GM12878 (cell line): Measurements from ENCODE around the gene OPA1. TPM values are rescaled to one million over a fixed set of nuclear protein-coding genes. Genes with fewer than 3 reads are reported as not detected.

Experiments used
- ATAC-seq: fragments of 200-7000 bp; cut with Tn5 transposase; 3 replicates; pipeline ENCODE4 v1.9.1; 2020; ENCODE audit warnings: mild to moderate bottlenecking, moderate library complexity
- BruUV-seq: library from RNA; stranded (reverse); fragments of 400-500 nt; replicated peaks from 2 replicates; lab custom pipeline; 2021; lab: Mats Ljungman, UMichigan
- CTCF ChIA-PET: fragments of 300-600 bp; sonication (Branson Sonifier 250); formaldehyde crosslinking; extraction: SDS; loops from one replicate; lab custom pipeline; 2021; ENCODE audit warnings: inconsistent platforms; lab: Yijun Ruan, JAX
- POLR2A ChIA-PET: fragments of 350-600 bp; formaldehyde crosslinking; extraction: SDS; loops from one replicate; lab custom pipeline; 2021; ENCODE audit warnings: inconsistent platforms; lab: Charles Lee
- RAD21 ChIA-PET: fragments of 300-600 bp; sonication (Branson Sonifier 250); formaldehyde crosslinking; loops from one replicate; lab custom pipeline; 2023; ENCODE audit warnings: antibody characterized with exemption; ENCODE audit not compliant: unreplicated experiment; lab: Charles Lee
- SMC1A ChIA-PET: fragments of 300-600 bp; sonication (Branson Sonifier 250); formaldehyde crosslinking; loops from one replicate; lab custom pipeline; 2023; ENCODE audit not compliant: unreplicated experiment, uncharacterized antibody; lab: Charles Lee
- DNase-seq: peaks from one replicate; pipeline ENCODE4 v3.0.0-alpha.2; 2011; ENCODE audit warnings: low read depth, low spot score
- FAIRE-seq: peaks from 3 replicates; lab custom pipeline; 2011; peaks lifted over from hg19 to GRCh38; lab: Jason Lieb, UNC
- H2AFZ ChIP-seq: 2 replicates; pipeline ENCODE4 v1.6.0; 2011; ENCODE audit warnings: low read depth, low read length, control low read depth; ENCODE audit not compliant: control insufficient read depth
- H3K27ac ChIP-seq: 2 replicates; pipeline ENCODE4 v1.5.1; 2011; ENCODE audit warnings: control low read depth; ENCODE audit not compliant: control insufficient read depth, insufficient read depth
- H3K27me3 ChIP-seq, 2 experiments: replicated peaks in 1 of 2; 2 replicates each; pipeline versions ENCODE4 v1.6.0 to v1.6.1; 2011; ENCODE audit warnings: low read length in 1 of 2; ENCODE audit not compliant: control insufficient read depth in 2 of 2, insufficient read depth in 2 of 2
- H3K36me3 ChIP-seq, 2 experiments: 2 replicates each; pipeline ENCODE4 v1.5.1; 2011; ENCODE audit warnings: low read length in 1 of 2; ENCODE audit not compliant: control insufficient read depth in 2 of 2, insufficient read depth in 2 of 2
- H3K4me1 ChIP-seq: 2 replicates; pipeline ENCODE4 v1.6.1; 2011; ENCODE audit warnings: mild to moderate bottlenecking, low read length, moderate library complexity, mixed read lengths; ENCODE audit not compliant: control insufficient read depth, insufficient read depth
- H3K4me2 ChIP-seq: 2 replicates; pipeline ENCODE4 v1.6.0; 2011; ENCODE audit warnings: control low read depth; ENCODE audit not compliant: control insufficient read depth, insufficient read depth
- H3K4me3 ChIP-seq: fragments of 200-600 bp; sonication (generic); 2 replicates; pipeline ENCODE4 v1.5.1; 2016
- H3K79me2 ChIP-seq: 2 replicates; pipeline ENCODE4 v1.6.0; 2011; ENCODE audit warnings: low read length; ENCODE audit not compliant: control insufficient read depth, insufficient read depth
- H3K9ac ChIP-seq: 2 replicates; pipeline ENCODE4 v1.8.0; 2011; ENCODE audit warnings: low read length, control low read depth, mixed read lengths; ENCODE audit not compliant: control insufficient read depth, insufficient read depth
- H3K9me3 ChIP-seq: replicated peaks from 3 replicates; pipeline ENCODE4 v1.5.1; 2011; ENCODE audit warnings: mild to moderate bottlenecking, low read length; ENCODE audit not compliant: control insufficient read depth, insufficient read depth
- H4K20me1 ChIP-seq: 2 replicates; pipeline ENCODE4 v1.6.0; 2011; ENCODE audit not compliant: control insufficient read depth, insufficient read depth
- BRCA1 ChIP-seq: IDR thresholded peaks from 2 replicates; pipeline ENCODE4 v1.6.1; 2011; ENCODE audit warnings: low read depth, low read length, improper control_type of control experiment
- HDGF ChIP-seq: fragments of 450-650 bp; IDR thresholded peaks from 2 replicates; pipeline ENCODE4 v1.6.1; 2016; ENCODE audit warnings: antibody characterized with exemption
- JUND ChIP-seq: IDR thresholded peaks from 2 replicates; pipeline ENCODE4 v1.6.1; 2012; ENCODE audit warnings: low read depth, mild to moderate bottlenecking, low read length, improper control_type of control experiment, moderate library complexity
- KLF5 ChIP-seq: fragments of 450-650 bp; IDR thresholded peaks from 2 replicates; pipeline ENCODE4 v1.6.1; 2014; ENCODE audit warnings: mild to moderate bottlenecking; ENCODE audit not compliant: partially characterized antibody
- PAX5 ChIP-seq: IDR thresholded peaks from 2 replicates; pipeline ENCODE4 v1.6.1; 2011; ENCODE audit warnings: low read depth, low read length, borderline replicate concordance
- PML ChIP-seq: IDR thresholded peaks from 2 replicates; pipeline ENCODE4 v1.6.1; 2012; ENCODE audit warnings: low read length, inconsistent platforms
- RAD21 ChIP-seq: IDR thresholded peaks from 2 replicates; pipeline ENCODE4 v1.6.1; 2011; ENCODE audit warnings: mild to moderate bottlenecking, low read depth, low read length, moderate library complexity; ENCODE audit not compliant: insufficient read depth
- RAD51 ChIP-seq: fragments of 450-650 bp; IDR thresholded peaks from 2 replicates; pipeline ENCODE4 v1.6.1; 2016; ENCODE audit warnings: moderate library complexity, mild to moderate bottlenecking, inconsistent platforms
- RB1 ChIP-seq: fragments of 450-650 bp; formaldehyde crosslinking; IDR thresholded peaks from 2 replicates; pipeline ENCODE4 v1.6.1; 2017; ENCODE audit warnings: mild to moderate bottlenecking, borderline replicate concordance
- RFX5 ChIP-seq: IDR thresholded peaks from 2 replicates; pipeline ENCODE4 v1.6.1; 2011; ENCODE audit warnings: low read depth, low read length, improper control_type of control experiment
- SIN3A ChIP-seq: IDR thresholded peaks from 2 replicates; pipeline ENCODE4 v1.6.1; 2012; ENCODE audit warnings: low read depth, low read length, improper control_type of control experiment
- SPI1 ChIP-seq: IDR thresholded peaks from 2 replicates; pipeline ENCODE4 v1.6.1; 2011; ENCODE audit warnings: low read depth, mild to moderate bottlenecking, low read length, moderate library complexity, borderline replicate concordance; ENCODE audit not compliant: insufficient read depth
- SREBF1 ChIP-seq: IDR thresholded peaks from 2 replicates; pipeline ENCODE4 v1.6.1; 2012; ENCODE audit warnings: mild to moderate bottlenecking, low read length
- STAT3 ChIP-seq: IDR thresholded peaks from 2 replicates; pipeline ENCODE4 v1.6.1; 2011; ENCODE audit warnings: low read depth, low read length, improper control_type of control experiment
- TCF12 ChIP-seq: IDR thresholded peaks from 2 replicates; pipeline ENCODE4 v1.6.1; 2011; ENCODE audit warnings: low read depth, mild to moderate bottlenecking, low read length
- USF2 ChIP-seq: IDR thresholded peaks from 2 replicates; pipeline ENCODE4 v1.6.1; 2011; ENCODE audit warnings: low read depth, low read length, improper control_type of control experiment, borderline replicate concordance
- ZNF24 ChIP-seq: fragments of 450-650 bp; IDR thresholded peaks from 2 replicates; pipeline ENCODE4 v1.6.1; 2017; ENCODE audit warnings: antibody characterized with exemption, mild to moderate bottlenecking
- ZNF274 ChIP-seq: IDR thresholded peaks from one replicate; pipeline ENCODE4 v1.8.0; 2011; ENCODE audit not compliant: insufficient read length, insufficient read depth
- WGBS: methylation state at CpG from one replicate; pipeline ENCODE4 v1.1.6; 2016; ENCODE audit warnings: low lambda C conversion rate; ENCODE audit not compliant: insufficient replicate concordance, insufficient coverage; ENCODE audit errors: missing lambda C conversion rate; 5-methylcytosine and 5-hydroxymethylcytosine counted together
- in situ Hi-C: fragments of 300-500 bp; cut with MboI; formaldehyde crosslinking; loops from 9 replicates; pipeline ENCODE4 v1.14.3; 2018; ENCODE audit warnings: mixed read lengths
- intact Hi-C: fragments of 100-400 bp; cut with micrococcal nuclease; formaldehyde crosslinking; loops from one replicate; pipeline ENCODE4 v1.14.2; 2022; ENCODE audit not compliant: unreplicated experiment
- polyA plus RNA-seq, 11 experiments: library from polyadenylated mRNA; depleted of rRNA in 4 of 11; unstranded in 6 of 11; stranded (reverse) in 5 of 11; fragments of >200 nt; fragmentation: Nextera tagmentation in 4 of 11; fragmentation: Illumina TruSeq in 1 of 11; extraction: Ambion mirVana in 4 of 11; extraction: Trizol in 1 of 11; gene quantifications; 1 replicate in 1 of 11; 2 replicates in 10 of 11; pipeline versions ENCODE4 v1.2.1 to v1.2.3, GENCODE V29; 2011 to 2016; ENCODE audit warnings: inconsistent platforms in 2 of 11, missing spikeins in 2 of 11, low read depth in 1 of 11
- total RNA-seq, 4 experiments: library from RNA; depleted of rRNA in 3 of 4; stranded (reverse); fragments of >200 nt in 3 of 4; fragmentation: Illumina TruSeq in 1 of 4; extraction: Trizol in 1 of 4; gene quantifications; 2 replicates each; pipeline versions ENCODE4 v1.2.1 to v1.2.3, GENCODE V29; 2013 to 2021
- TF ChIP-seq, protein P1 (sequence below): fragments of 450-650 bp; IDR thresholded peaks from 2 replicates; pipeline ENCODE4 v1.6.1; 2014; ENCODE audit warnings: mild to moderate bottlenecking
- TF ChIP-seq, protein P2 (sequence below): fragments of 450-650 bp; IDR thresholded peaks from 2 replicates; pipeline ENCODE4 v1.6.1; 2018; ENCODE audit warnings: mild to moderate bottlenecking, low read depth, moderate library complexity; ENCODE audit not compliant: partially characterized antibody

Gene OPA1
- total and polyA plus RNA-seq, 10 of the 15 experiments (the other 5 are each of a cell fraction or from before 2014, with no cell fraction given): 14.7 to 108 (median 59.3) TPM

DNA sequence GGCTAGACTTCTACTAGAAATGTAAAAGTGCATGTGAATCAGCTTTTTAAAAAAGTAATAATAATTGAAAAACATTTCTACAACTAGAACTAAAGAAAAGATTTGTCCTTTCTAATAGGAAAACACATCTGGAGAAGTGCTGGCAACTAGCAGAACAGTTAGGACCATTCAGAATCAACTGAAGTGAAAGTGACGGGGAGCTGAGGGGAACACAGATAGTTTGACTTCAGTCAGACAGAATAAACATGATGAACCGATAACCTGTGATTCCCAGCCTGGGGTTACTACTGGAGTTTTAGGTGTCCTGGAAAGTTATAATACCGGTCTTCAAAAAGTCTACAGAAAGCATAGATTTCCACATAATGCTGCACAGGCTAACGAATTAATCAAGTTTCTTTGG is 28.1 kb downstream of the OPA1 start:
- in situ Hi-C loops: no loop called here
- peaks cover 0 to 23% of the 10 kb centered on the region in 2 experiments; a peak in 3 of 4 replicates for H3K36me3 ChIP-seq
- H4K20me1 ChIP-seq: no peaks in the 10 kb centered on the region; the same call in 1 of the 2 replicates
- intact Hi-C loops: no loop called here
- H2AFZ ChIP-seq: no peak overlapping the region
- no peak overlapping the region for H3K9ac ChIP-seq
- ChIA-PET RAD21 (no interaction called here), SMC1A (interaction anchor here (1.3 kb wide), 1 partner anchor 20 kb away, joined by 3 read pairs; no protein-coding TSS in a partner anchor), CTCF (interaction anchor here (1.2 kb wide), 1 partner anchor 14 kb away, joined by 3 read pairs; no protein-coding TSS in a partner anchor), POLR2A (no interaction called here)
- H3K4me3 ChIP-seq: no peak overlapping the region
- TF ChIP-seq TCF12 (no peak), KLF5 (no peak), PML (no peak), RAD51 (no peak), SREBF1 (no peak), JUND (no peak), RAD21 (no peak), ZNF24 (no peak), STAT3 (no peak), BRCA1 (no peak), HDGF (no peak), RFX5 (no peak), PAX5 (no peak), SIN3A (no peak), RB1 (no peak), ZNF274 (no peak), SPI1 (no peak), USF2 (no peak)
- TF ChIP-seq, protein P1, sequence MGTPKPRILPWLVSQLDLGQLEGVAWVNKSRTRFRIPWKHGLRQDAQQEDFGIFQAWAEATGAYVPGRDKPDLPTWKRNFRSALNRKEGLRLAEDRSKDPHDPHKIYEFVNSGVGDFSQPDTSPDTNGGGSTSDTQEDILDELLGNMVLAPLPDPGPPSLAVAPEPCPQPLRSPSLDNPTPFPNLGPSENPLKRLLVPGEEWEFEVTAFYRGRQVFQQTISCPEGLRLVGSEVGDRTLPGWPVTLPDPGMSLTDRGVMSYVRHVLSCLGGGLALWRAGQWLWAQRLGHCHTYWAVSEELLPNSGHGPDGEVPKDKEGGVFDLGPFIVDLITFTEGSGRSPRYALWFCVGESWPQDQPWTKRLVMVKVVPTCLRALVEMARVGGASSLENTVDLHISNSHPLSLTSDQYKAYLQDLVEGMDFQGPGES: no peak
- TF ChIP-seq, protein P2, sequence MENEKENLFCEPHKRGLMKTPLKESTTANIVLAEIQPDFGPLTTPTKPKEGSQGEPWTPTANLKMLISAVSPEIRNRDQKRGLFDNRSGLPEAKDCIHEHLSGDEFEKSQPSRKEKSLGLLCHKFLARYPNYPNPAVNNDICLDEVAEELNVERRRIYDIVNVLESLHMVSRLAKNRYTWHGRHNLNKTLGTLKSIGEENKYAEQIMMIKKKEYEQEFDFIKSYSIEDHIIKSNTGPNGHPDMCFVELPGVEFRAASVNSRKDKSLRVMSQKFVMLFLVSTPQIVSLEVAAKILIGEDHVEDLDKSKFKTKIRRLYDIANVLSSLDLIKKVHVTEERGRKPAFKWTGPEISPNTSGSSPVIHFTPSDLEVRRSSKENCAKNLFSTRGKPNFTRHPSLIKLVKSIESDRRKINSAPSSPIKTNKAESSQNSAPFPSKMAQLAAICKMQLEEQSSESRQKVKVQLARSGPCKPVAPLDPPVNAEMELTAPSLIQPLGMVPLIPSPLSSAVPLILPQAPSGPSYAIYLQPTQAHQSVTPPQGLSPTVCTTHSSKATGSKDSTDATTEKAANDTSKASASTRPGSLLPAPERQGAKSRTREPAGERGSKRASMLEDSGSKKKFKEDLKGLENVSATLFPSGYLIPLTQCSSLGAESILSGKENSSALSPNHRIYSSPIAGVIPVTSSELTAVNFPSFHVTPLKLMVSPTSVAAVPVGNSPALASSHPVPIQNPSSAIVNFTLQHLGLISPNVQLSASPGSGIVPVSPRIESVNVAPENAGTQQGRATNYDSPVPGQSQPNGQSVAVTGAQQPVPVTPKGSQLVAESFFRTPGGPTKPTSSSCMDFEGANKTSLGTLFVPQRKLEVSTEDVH: no peak
- no peak overlapping the region for H3K4me2 ChIP-seq
- peak overlapping the region; percentile 42 for H3K27ac ChIP-seq
- BruUV-seq: TSS peak; percentile 10
- FAIRE-seq (no peak), ATAC-seq (peak; percentile 33; the same call in 2 of the 3 replicates), DNase-seq (no peak)
- WGBS: 57% methylated on average over 4 of the region's 4 CpGs
- H3K9me3 ChIP-seq: no peaks in the 10 kb centered on the region
- H3K4me1 ChIP-seq: no peaks in the 10 kb centered on the region
- no peaks in the 10 kb centered on the region for H3K79me2 ChIP-seq
- H3K27me3 ChIP-seq: no peaks in the 10 kb centered on the region
